Activated CD4-positive, alpha-beta memory T cell treated with anti-CD3 and anti-CD28 coated beads, Interleukin-2, amount 10 ng/mL, durations not matched to agents 7 days and 5 days (primary cell): ENCODE results near the gene STPG1. TPM values are rescaled to one million over a fixed set of nuclear protein-coding genes. Genes with fewer than 3 reads are reported as not detected.
A peak's percentile ranks its signal among the peaks of the same experiment; 100 is the strongest.

Experiments
- CTCF ChIA-PET: fragments of 350-600 bp; sonication (Branson Sonifier 250); formaldehyde crosslinking; loops from one replicate; lab custom pipeline; 2021; ENCODE audit warnings: antibody characterized with exemption, inconsistent platforms; lab: Charles Lee
- POLR2A ChIA-PET: fragments of 350-600 bp; sonication (Branson Sonifier 250); formaldehyde crosslinking; loops from one replicate; lab custom pipeline; 2021; ENCODE audit warnings: antibody characterized with exemption; lab: Charles Lee
- DNase-seq: peaks from one replicate; pipeline ENCODE4 v3.0.0-alpha.2; 2020
- H3K27ac Mint-ChIP-seq: one replicate; pipeline ENCODE4 v1.8.0; 2021; ENCODE audit warnings: mild to moderate bottlenecking, mixed read lengths
- H3K27me3 Mint-ChIP-seq: one replicate; pipeline ENCODE4 v1.8.0; 2021; ENCODE audit warnings: mixed read lengths
- H3K36me3 Mint-ChIP-seq: one replicate; pipeline ENCODE4 v1.8.0; 2021; ENCODE audit warnings: low read depth, mixed read lengths
- H3K4me1 Mint-ChIP-seq: one replicate; pipeline ENCODE4 v1.8.0; 2021; ENCODE audit warnings: mixed read lengths
- H3K4me3 Mint-ChIP-seq: one replicate; pipeline ENCODE4 v1.8.0; 2021; ENCODE audit warnings: mild to moderate bottlenecking, mixed read lengths
- H3K9me3 Mint-ChIP-seq: one replicate; pipeline ENCODE4 v1.8.0; 2021; ENCODE audit warnings: mixed read lengths
- total RNA-seq, 2 experiments: library from RNA; stranded (reverse); gene quantifications; one replicate each; pipeline ENCODE4 v1.2.3, GENCODE V29; 2021

STPG1 gene
- total RNA-seq, 2 experiments from 2014 or later, result 9.1 to 9.5 TPM

- H3K4me1 Mint-ChIP-seq, result peaks cover 12% of the 10 kb centered on the region
- ChIA-PET CTCF (interaction anchor here (0.6 to 2.6 kb wide), 4 partner anchors 10 to 162 kb away, joined by 3 to 10 read pairs (median 8); partner anchors contain the start of gene NIPAL3), POLR2A (interaction anchor here (0.9 kb wide), 1 partner anchor 30 kb away, joined by 3 read pairs; no protein-coding TSS in a partner anchor)
- H3K9me3 Mint-ChIP-seq, result no peaks in the 10 kb centered on the region
- H3K36me3 Mint-ChIP-seq, result peaks cover 67% of the 10 kb centered on the region
- no peak overlapping the region for H3K4me3 Mint-ChIP-seq
- no peaks in the 10 kb centered on the region for H3K27me3 Mint-ChIP-seq
- H3K27ac Mint-ChIP-seq, result no peak overlapping the region
- no peak for DNase-seq
Measured at GRCh38 chr1:24424990-24425389, 11.4 kb upstream of the STPG1 start.

- ChIA-PET CTCF (interaction anchor here (1.1 to 2.6 kb wide), 4 partner anchors 9 to 163 kb away, joined by 3 to 9 read pairs (median 8); partner anchors contain the start of genes NIPAL3 and STPG1), POLR2A (interaction anchor here (0.5 to 0.9 kb wide), 2 partner anchors 31 to 58 kb away, joined by 3 to 4 read pairs; no protein-coding TSS in a partner anchor)
- Mint-ChIP-seq H3K36me3 (peaks cover 70% of the 10 kb centered on the region), H3K27ac (no peak overlapping the region), H3K27me3 (no peaks in the 10 kb centered on the region), H3K9me3 (no peaks in the 10 kb centered on the region), H3K4me3 (no peak overlapping the region), H3K4me1 (peaks cover 14% of the 10 kb centered on the region)
- DNase-seq, result no peak
Measured at GRCh38 chr1:24424207-24424606, 10.6 kb upstream of the STPG1 start.

GRCh38 chr1:24421502-24421901, 7.9 kb upstream of the STPG1 start:
- CTCF ChIA-PET, result no interaction called here
- Mint-ChIP-seq H3K36me3 (peaks cover 68% of the 10 kb centered on the region), H3K4me3 (no peak overlapping the region), H3K27ac (no peak overlapping the region), H3K27me3 (no peaks in the 10 kb centered on the region), H3K9me3 (no peaks in the 10 kb centered on the region), H3K4me1 (peaks cover 37% of the 10 kb centered on the region)
- POLR2A ChIA-PET, result interaction anchor here (7.7 kb wide), 1 partner anchor 83 kb away, joined by 172 read pairs; the partner anchor contains the start of gene RCAN3
- no peak for DNase-seq

GRCh38 chr1:24420547-24420946, 7.0 kb upstream of the STPG1 start:
- Mint-ChIP-seq H3K27me3 (no peaks in the 10 kb centered on the region), H3K9me3 (no peaks in the 10 kb centered on the region), H3K4me3 (no peak overlapping the region), H3K4me1 (peaks cover 39% of the 10 kb centered on the region), H3K36me3 (peaks cover 60% of the 10 kb centered on the region), H3K27ac (no peak overlapping the region)
- no peak for DNase-seq
- ChIA-PET POLR2A (interaction anchor here (7.7 kb wide), 1 partner anchor 84 kb away, joined by 172 read pairs; the partner anchor contains the start of gene RCAN3), CTCF (interaction anchor here (1.2 kb wide), 1 partner anchor 167 kb away, joined by 3 read pairs; no protein-coding TSS in a partner anchor)

- H3K36me3 Mint-ChIP-seq, result peaks cover 51% of the 10 kb centered on the region
- H3K27ac Mint-ChIP-seq, result peak overlapping the region; percentile 2
- no peaks in the 10 kb centered on the region for H3K9me3 Mint-ChIP-seq
- H3K4me1 Mint-ChIP-seq, result peaks cover 48% of the 10 kb centered on the region
- no peak for DNase-seq
- no peak overlapping the region for H3K4me3 Mint-ChIP-seq
- CTCF ChIA-PET, result interaction anchor here (1.0 to 7.0 kb wide), 2 partner anchors 84 to 99 kb away, joined by 3 to 89 read pairs; partner anchors contain the start of gene RCAN3
- POLR2A ChIA-PET, result interaction anchor here (0.7 to 8.2 kb wide), 3 partner anchors 64 to 223 kb away, joined by 3 to 172 read pairs (median 95); partner anchors contain the start of gene RCAN3
- no peaks in the 10 kb centered on the region for H3K27me3 Mint-ChIP-seq
Measured at GRCh38 chr1:24418898-24419628, 5.5 kb upstream of the STPG1 start.

- no peak overlapping the region for H3K27ac Mint-ChIP-seq
- ChIA-PET CTCF (interaction anchor here (1.1 to 7.0 kb wide), 7 partner anchors 9 to 170 kb away, joined by 3 to 89 read pairs (median 37); partner anchors contain the start of gene RCAN3), POLR2A (interaction anchor here (1.0 to 8.2 kb wide), 5 partner anchors 25 to 231 kb away, joined by 3 to 172 read pairs (median 32); partner anchors contain the start of genes IFNLR1 and RCAN3)
Measured at GRCh38 chr1:24417681-24418080, 4.1 kb upstream of the STPG1 start.

GRCh38 chr1:24416666-24417391, 3.2 kb upstream of the STPG1 start:
- H3K9me3 Mint-ChIP-seq, result no peaks in the 10 kb centered on the region
- DNase-seq, result peak; percentile 76
- H3K27ac Mint-ChIP-seq, result peak overlapping the region; percentile 77
- H3K36me3 Mint-ChIP-seq, result peaks cover 29% of the 10 kb centered on the region
- no peaks in the 10 kb centered on the region for H3K27me3 Mint-ChIP-seq
- POLR2A ChIA-PET, result interaction anchor here (0.6 to 8.2 kb wide), 17 partner anchors 24 to 235 kb away, joined by 3 to 172 read pairs (median 5); partner anchors contain the start of genes IFNLR1 and RCAN3
- H3K4me3 Mint-ChIP-seq, result peak overlapping the region; percentile 98
- CTCF ChIA-PET, result interaction anchor here (0.7 to 7.0 kb wide), 18 partner anchors 8 to 266 kb away, joined by 3 to 89 read pairs (median 13); partner anchors contain the start of gene RCAN3
- peaks cover 61% of the 10 kb centered on the region for H3K4me1 Mint-ChIP-seq

More at GRCh38 chr1:24417681-24418080, 4.1 kb upstream of the STPG1 start:
- peaks cover 56% of the 10 kb centered on the region for H3K4me1 Mint-ChIP-seq
- H3K27me3 Mint-ChIP-seq, result no peaks in the 10 kb centered on the region
- no peaks in the 10 kb centered on the region for H3K9me3 Mint-ChIP-seq
- peaks cover 37% of the 10 kb centered on the region for H3K36me3 Mint-ChIP-seq
- DNase-seq, result no peak
- peak overlapping the region; percentile 98 for H3K4me3 Mint-ChIP-seq

GRCh38 chr1:24415910-24416665, 2.5 kb upstream of the STPG1 start:
- ChIA-PET POLR2A (interaction anchor here (0.7 to 8.2 kb wide), 20 partner anchors 23 to 456 kb away, joined by 3 to 172 read pairs (median 6); partner anchors contain the start of genes PNRC2 and RCAN3), CTCF (interaction anchor here (0.5 to 7.0 kb wide), 48 partner anchors 8 to 683 kb away, joined by 3 to 89 read pairs (median 6); partner anchors contain the start of genes IFNLR1 and RCAN3)
- H3K27me3 Mint-ChIP-seq, result no peaks in the 10 kb centered on the region
- peaks cover 64% of the 10 kb centered on the region for H3K4me1 Mint-ChIP-seq
- no peak for DNase-seq
- peak overlapping the region; percentile 98 for H3K4me3 Mint-ChIP-seq
- peaks cover 21% of the 10 kb centered on the region for H3K36me3 Mint-ChIP-seq
- H3K27ac Mint-ChIP-seq, result peak overlapping the region; percentile 77
- no peaks in the 10 kb centered on the region for H3K9me3 Mint-ChIP-seq

GRCh38 chr1:24415334-24415909, 1.8 kb upstream of the STPG1 start, which contains the start of gene NIPAL3:
Gene NIPAL3 (plus strand): TSS chr1:24415802. CDS start chr1:24419548, 3,746 bp downstream.
- Mint-ChIP-seq H3K4me1 (peaks cover 61% of the 10 kb centered on the region), H3K4me3 (peak within 1 kb of the TSS; percentile 98), H3K9me3 (no peaks in the 10 kb centered on the region), H3K27ac (peak within 1 kb of the TSS; percentile 77), H3K36me3 (peaks cover 19% of the 10 kb centered on the region), H3K27me3 (no peaks in the 10 kb centered on the region)
- peak; percentile 99 for DNase-seq
- CTCF ChIA-PET, result interaction anchor here (0.5 to 7.0 kb wide), 49 partner anchors 8 to 684 kb away, joined by 3 to 89 read pairs (median 6); partner anchors contain the start of genes IFNLR1 and RCAN3
- POLR2A ChIA-PET, result interaction anchor here (0.6 to 8.2 kb wide), 17 partner anchors 22 to 455 kb away, joined by 3 to 172 read pairs (median 6); partner anchors contain the start of genes CLIC4, PNRC2 and RCAN3

- ChIA-PET POLR2A (interaction anchor here (0.6 to 8.2 kb wide), 14 partner anchors 23 to 455 kb away, joined by 3 to 172 read pairs (median 6); partner anchors contain the start of genes CLIC4, PNRC2 and RCAN3), CTCF (interaction anchor here (0.7 to 7.0 kb wide), 51 partner anchors 9 to 685 kb away, joined by 3 to 89 read pairs (median 5); partner anchors contain the start of genes IFNLR1 and RCAN3)
- no peak for DNase-seq
- Mint-ChIP-seq H3K27ac (peak overlapping the region; percentile 77), H3K27me3 (no peaks in the 10 kb centered on the region), H3K4me3 (peak overlapping the region; percentile 98), H3K9me3 (no peaks in the 10 kb centered on the region), H3K4me1 (peaks cover 59% of the 10 kb centered on the region), H3K36me3 (peaks cover 19% of the 10 kb centered on the region)
Measured at GRCh38 chr1:24414775-24415333, 1.3 kb upstream of the STPG1 start.
